ES-I3 (cell line): ENCODE data around the gene HSPA8.

Source experiments
- H3K36me3 ChIP-seq: 2 replicates; pipeline ENCODE4 v1.6.1; 2013; ENCODE audit warnings: mild to moderate bottlenecking, low read length, control low read depth, moderate library complexity; ENCODE audit not compliant: insufficient read depth
- H3K4me1 ChIP-seq: 2 replicates; pipeline ENCODE4 v1.6.1; 2013; ENCODE audit warnings: mild to moderate bottlenecking, control low read depth, low read length; ENCODE audit not compliant: insufficient read depth
- H3K9ac ChIP-seq: 2 replicates; pipeline ENCODE4 v1.6.1; 2013; ENCODE audit warnings: low read depth, mild to moderate bottlenecking, low read length, moderate library complexity
- H3K9me3 ChIP-seq: 2 replicates; pipeline ENCODE4 v1.6.1; 2013; ENCODE audit warnings: mild to moderate bottlenecking, low read length, moderate library complexity; ENCODE audit not compliant: control insufficient read depth, insufficient read depth

Gene HSPA8

GRCh38 chr11:123085497-123085896, 23.6 kb upstream of the HSPA8 start:
- no peak overlapping the region for H3K9ac ChIP-seq

DNA sequence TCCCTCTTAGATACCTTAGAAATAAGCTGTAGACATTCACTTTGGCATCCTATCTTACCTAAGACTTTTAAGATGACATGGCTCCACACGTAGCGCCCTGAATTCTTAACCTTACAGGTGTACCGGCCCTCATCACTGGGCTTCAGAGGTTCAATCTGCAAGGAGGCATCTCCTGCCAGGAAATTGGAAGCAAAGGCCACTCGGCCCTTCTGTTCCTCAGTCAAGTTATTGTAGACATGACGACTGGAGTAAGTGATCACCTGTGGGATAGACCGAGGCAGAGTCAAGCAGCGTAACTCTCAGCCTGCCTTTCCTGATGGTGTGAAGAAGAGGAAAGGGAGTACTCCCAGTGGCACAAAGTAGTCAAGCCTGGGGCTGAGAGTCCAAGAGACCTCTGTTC, 22.5 kb upstream of the HSPA8 start:
- no peaks in the 10 kb centered on the region for H3K4me1 ChIP-seq
- no peaks in the 10 kb centered on the region for H3K9me3 ChIP-seq
- no peak overlapping the region for H3K9ac ChIP-seq
- H3K36me3 ChIP-seq: peaks cover 5% of the 10 kb centered on the region; the same call in 1 of the 2 replicates

More at GRCh38 chr11:123085497-123085896, 23.6 kb upstream of the HSPA8 start:
- Histone ChIP-seq H3K9me3 (no peaks in the 10 kb centered on the region), H3K36me3 (peaks cover 5% of the 10 kb centered on the region; the same call in 1 of the 2 replicates), H3K4me1 (no peaks in the 10 kb centered on the region)

DNA sequence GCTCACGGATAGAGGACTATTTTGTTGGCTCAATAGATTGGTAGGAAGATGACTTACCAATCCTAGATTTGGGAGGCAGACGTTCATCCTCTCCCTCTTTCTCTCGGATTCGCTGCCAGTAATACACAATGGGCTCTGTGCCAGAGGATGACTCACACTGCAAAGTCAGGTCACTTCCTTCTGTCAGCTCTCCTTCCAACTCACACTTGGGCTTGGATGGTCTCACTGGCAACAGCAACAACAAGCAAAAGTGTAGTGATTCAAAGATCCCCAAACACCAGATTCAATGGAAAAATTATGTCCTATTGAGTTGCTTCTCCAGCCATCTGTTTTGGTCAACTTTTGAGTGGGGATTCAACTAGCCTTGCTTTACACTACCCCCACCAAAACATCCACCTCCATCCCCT, 21.7 kb upstream of the HSPA8 start:
- no peaks in the 10 kb centered on the region for H3K4me1 ChIP-seq
- peaks cover 2% of the 10 kb centered on the region; the same call in 1 of the 2 replicates for H3K36me3 ChIP-seq
- H3K9ac ChIP-seq: no peak overlapping the region
- no peaks in the 10 kb centered on the region for H3K9me3 ChIP-seq

- Histone ChIP-seq H3K4me1 (no peaks in the 10 kb centered on the region), H3K36me3 (peaks cover 2% of the 10 kb centered on the region; the same call in 1 of the 2 replicates), H3K9me3 (no peaks in the 10 kb centered on the region), H3K9ac (no peak overlapping the region)
Measured at GRCh38 chr11:123082977-123083376, 21.0 kb upstream of the HSPA8 start.

GRCh38 chr11:123080015-123080414, 18.1 kb upstream of the HSPA8 start:
- Histone ChIP-seq H3K9me3 (no peaks in the 10 kb centered on the region), H3K36me3 (peaks cover 7% of the 10 kb centered on the region; the same call in 1 of the 2 replicates), H3K9ac (no peak overlapping the region), H3K4me1 (no peaks in the 10 kb centered on the region)

DNA sequence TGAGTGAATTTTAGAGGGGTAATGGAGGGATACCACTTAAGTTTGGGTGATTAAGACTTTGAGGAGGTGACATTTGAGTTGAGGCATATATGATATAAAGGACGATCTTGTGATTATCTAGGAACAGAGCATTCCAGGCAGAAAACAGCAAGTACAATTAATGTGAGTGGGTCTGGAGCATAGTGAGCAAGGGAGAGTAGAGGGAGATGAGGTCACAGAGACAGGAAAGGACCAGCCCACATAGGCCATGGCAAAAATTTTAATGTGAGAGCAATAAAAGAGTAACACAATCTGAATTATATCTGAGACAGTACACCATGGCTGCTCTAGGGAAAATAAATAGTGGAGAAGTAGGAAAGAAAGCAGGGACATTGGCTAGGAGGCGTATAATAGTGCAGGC, 14.5 kb upstream of the HSPA8 start:
- H3K36me3 ChIP-seq: peaks cover 8% of the 10 kb centered on the region; the same call in 1 of the 2 replicates
- no peak overlapping the region for H3K9ac ChIP-seq
- H3K9me3 ChIP-seq: no peaks in the 10 kb centered on the region
- no peaks in the 10 kb centered on the region for H3K4me1 ChIP-seq

- Histone ChIP-seq H3K36me3 (peaks cover 8% of the 10 kb centered on the region; the same call in 1 of the 2 replicates), H3K4me1 (peaks cover 16% of the 10 kb centered on the region), H3K9ac (no peak overlapping the region), H3K9me3 (no peaks in the 10 kb centered on the region)
Measured at GRCh38 chr11:123073343-123074057, 11.6 kb upstream of the HSPA8 start.

DNA sequence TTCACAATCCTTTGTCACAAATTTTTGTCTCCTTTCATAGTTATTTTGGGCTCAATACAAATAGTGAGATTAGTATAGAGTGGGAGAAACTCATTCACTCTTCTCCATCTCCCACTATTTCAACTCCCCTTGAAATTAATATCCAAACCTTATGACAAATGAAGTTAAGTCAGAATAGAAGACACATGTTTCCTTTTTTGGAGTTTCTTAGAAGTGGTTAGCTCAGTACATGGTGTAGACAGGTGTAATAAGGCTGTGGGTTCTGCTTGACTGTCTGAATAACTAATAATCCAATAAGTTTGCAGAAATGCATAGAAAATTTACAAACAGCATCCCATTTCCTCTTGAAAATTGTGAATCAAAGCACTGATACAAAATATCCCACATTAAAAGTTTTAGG, 10.8 kb upstream of the HSPA8 start:
- Histone ChIP-seq H3K9me3 (no peaks in the 10 kb centered on the region), H3K4me1 (peaks cover 16% of the 10 kb centered on the region), H3K36me3 (peaks cover 8% of the 10 kb centered on the region; the same call in 1 of the 2 replicates), H3K9ac (no peak overlapping the region)

DNA sequence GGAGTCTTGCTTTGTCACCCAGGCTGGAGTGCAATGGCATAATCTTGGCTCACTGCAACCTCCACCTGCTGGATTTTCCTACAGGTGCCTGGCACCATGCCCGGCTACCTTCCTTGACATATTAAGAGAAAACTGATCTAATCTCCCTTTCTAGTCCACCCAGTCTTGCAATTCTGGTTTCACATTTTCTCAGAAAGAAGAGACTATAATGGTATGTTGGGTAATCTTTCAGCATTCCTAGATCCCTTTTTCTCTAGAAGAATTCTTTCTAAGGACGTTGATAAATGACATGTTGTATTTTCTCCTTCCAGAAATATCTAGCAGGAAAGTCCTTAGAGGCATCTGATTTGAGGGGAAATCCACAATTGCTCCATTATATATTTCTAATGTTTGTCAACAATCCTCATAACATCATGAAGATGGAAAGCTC, 10.4 kb upstream of the HSPA8 start:
- Histone ChIP-seq H3K9me3 (no peaks in the 10 kb centered on the region), H3K9ac (no peak overlapping the region), H3K4me1 (peaks cover 16% of the 10 kb centered on the region), H3K36me3 (peaks cover 8% of the 10 kb centered on the region; the same call in 1 of the 2 replicates)

DNA sequence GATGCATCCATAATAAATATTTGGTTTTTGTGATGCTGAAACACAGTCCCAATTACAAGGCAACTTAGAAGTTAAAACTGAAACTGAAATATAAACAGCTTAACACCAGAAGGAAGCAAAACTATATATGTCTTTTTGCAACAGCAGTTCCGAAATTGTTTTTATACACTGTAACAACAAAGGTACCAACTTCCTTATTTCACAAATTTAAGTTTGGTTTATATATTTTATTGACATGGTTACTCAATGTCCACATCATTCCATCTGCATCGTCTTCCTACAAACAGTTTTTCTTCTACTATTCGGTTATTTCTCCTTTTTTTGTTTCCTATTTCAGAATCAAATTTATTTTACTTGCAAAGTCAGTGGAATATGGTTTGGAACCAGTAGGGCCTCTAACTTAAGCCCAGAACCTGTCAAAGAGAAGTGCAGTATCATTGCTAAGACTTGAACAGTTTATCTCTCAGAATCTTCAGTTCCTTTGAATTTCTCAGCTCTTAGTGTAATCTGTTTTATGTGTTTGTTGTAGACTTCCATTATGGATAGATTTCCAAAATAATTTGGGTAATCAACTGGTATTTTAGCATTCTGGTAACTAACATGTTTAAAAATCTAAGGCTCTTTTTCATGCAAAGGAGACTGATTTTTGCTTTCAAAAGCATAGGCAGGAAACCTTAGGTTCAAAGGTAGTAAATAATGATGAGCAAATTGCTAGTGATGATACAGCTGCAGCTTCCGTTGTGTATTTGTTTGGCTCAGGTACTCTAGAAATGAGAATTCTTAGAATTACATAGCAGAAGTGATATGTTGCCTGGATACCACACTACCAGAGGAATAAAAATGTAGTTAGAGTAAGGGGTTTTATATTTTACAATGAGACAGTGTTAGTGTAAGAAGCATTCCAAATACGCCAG, 8.2 kb upstream of the HSPA8 start:
- H3K4me1 ChIP-seq: peaks cover 16% of the 10 kb centered on the region
- H3K9me3 ChIP-seq: no peaks in the 10 kb centered on the region
- 0 out of 2 replicates have a peak, but pooled peaks cover 2% of the 10 kb centered on the region for H3K36me3 ChIP-seq
- no peak overlapping the region for H3K9ac ChIP-seq

- H3K36me3 ChIP-seq: peaks cover 6% of the 10 kb centered on the region; the same call in 1 of the 2 replicates
- H3K9me3 ChIP-seq: no peaks in the 10 kb centered on the region
- H3K4me1 ChIP-seq: peaks cover 14% of the 10 kb centered on the region
- H3K9ac ChIP-seq: no peak overlapping the region
Measured at GRCh38 chr11:123065621-123066020, 3.7 kb upstream of the HSPA8 start.

GRCh38 chr11:123063826-123064657, 2.1 kb upstream of the HSPA8 start:
- no peaks in the 10 kb centered on the region for H3K9me3 ChIP-seq
- H3K36me3 ChIP-seq: peaks cover 22% of the 10 kb centered on the region
- peak overlapping the region; percentile 100 for H3K9ac ChIP-seq
- H3K4me1 ChIP-seq: peaks cover 9% of the 10 kb centered on the region; the same call in 1 of the 2 replicates

DNA sequence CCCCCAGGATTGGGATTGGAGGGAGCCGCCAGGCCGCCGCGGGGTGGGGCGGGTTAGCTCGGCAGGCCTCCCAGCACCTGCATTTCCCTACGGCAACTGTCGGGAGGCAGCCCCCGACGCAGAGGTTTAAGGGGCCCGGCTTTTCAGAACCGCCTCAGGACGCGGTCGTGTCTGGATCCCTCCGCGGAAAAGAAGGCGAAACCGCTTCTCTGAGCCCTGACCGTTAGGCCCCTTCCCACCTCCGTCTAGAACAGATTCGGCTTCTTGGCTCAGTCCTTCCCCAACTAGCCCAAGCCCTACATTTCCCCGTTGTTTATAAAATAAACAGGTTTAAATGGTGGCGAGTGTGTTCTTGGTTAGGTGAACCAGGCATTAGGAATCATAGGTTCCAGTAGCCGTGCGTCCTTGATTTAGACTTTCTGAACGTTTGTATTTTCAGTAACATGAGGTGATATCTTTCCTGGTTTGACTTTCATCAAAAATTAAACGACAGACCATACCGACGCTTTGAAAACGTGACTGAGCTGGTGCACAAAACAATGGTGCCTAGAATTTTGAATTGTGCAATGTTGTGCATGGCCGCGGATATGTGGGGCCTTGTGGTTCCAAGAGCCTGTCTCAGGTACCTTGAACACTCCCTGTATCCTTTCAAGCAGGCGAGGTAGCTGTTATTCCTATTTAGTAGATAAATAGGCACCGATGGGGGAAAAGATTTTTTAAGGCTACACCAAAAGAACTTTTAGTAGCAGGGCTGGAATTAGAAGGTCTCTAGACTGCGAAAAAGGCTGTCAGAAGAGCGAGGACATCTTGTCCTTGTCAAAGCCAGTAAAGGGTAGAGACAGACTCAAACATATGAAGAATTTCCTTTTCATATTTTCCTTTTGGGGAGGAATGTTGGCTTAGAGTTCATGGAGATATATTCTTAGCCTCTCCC, 1.2 kb upstream of the HSPA8 start:
- H3K36me3 ChIP-seq: peaks cover 30% of the 10 kb centered on the region
- peaks cover 9% of the 10 kb centered on the region; the same call in 1 of the 2 replicates for H3K4me1 ChIP-seq
- peak overlapping the region; percentile 100 for H3K9ac ChIP-seq
- H3K9me3 ChIP-seq: no peaks in the 10 kb centered on the region
